CD4-positive, alpha-beta T cell (primary cell): ENCODE measurements around the gene TDO2. TPM values are rescaled to one million over a fixed set of nuclear protein-coding genes. Genes with fewer than 3 reads are reported as not detected.

ENCODE experiments used
- ATAC-seq: fragments of 200-7000 bp; cut with Tn5 transposase; one replicate; pipeline ENCODE4 v1.10.0; 2022; ENCODE audit warnings: mild to moderate bottlenecking; ENCODE audit not compliant: poor library complexity
- CTCF ChIA-PET: fragments of 350-600 bp; sonication (Branson Sonifier 250); formaldehyde crosslinking; loops from one replicate; lab custom pipeline; 2021; ENCODE audit warnings: antibody characterized with exemption, inconsistent platforms; lab: Charles Lee
- POLR2A ChIA-PET: fragments of 350-600 bp; sonication (Branson Sonifier 250); formaldehyde crosslinking; loops from one replicate; lab custom pipeline; 2021; ENCODE audit warnings: antibody characterized with exemption, inconsistent platforms; lab: Charles Lee
- DNase-seq, 14 experiments: peaks; one replicate each; pipeline ENCODE4 v3.0.0-alpha.2; 2013 to 2020; ENCODE audit warnings: mixed read lengths in 2 of 14
- H3K27ac ChIP-seq, 2 donors: one replicate each; pipeline versions ENCODE4 v1.5.1 to v1.7.0; 2013; ENCODE audit warnings: low read length in 2 of 2, low read depth in 1 of 2, mild to moderate bottlenecking in 1 of 2
- H3K27me3 ChIP-seq, 2 experiments: 1 replicate in 1 of 2; 2 replicates in 1 of 2; pipeline versions ENCODE4 v1.6.1 to v1.7.0; 2013; ENCODE audit warnings: low read length in 2 of 2, control low read depth in 1 of 2, mild to moderate bottlenecking in 1 of 2, moderate library complexity in 1 of 2; ENCODE audit not compliant: insufficient read depth in 2 of 2, control insufficient read depth in 1 of 2
- H3K36me3 ChIP-seq: one replicate; pipeline ENCODE4 v1.6.1; 2013; ENCODE audit warnings: low read length, control low read depth; ENCODE audit not compliant: insufficient read depth
- H3K4me1 ChIP-seq: one replicate; pipeline ENCODE4 v1.6.1; 2013; ENCODE audit warnings: low read length, control low read depth; ENCODE audit not compliant: insufficient read depth
- H3K4me3 ChIP-seq: one replicate; pipeline ENCODE4 v1.5.1; 2013; ENCODE audit warnings: mild to moderate bottlenecking, low read length, moderate library complexity
- H3K9me3 ChIP-seq, 2 experiments: 1 replicate in 1 of 2; 2 replicates in 1 of 2; pipeline versions ENCODE4 v1.6.1 to v1.7.0; 2013; ENCODE audit warnings: low read length in 2 of 2, mild to moderate bottlenecking in 2 of 2, control low read depth in 1 of 2, moderate library complexity in 1 of 2; ENCODE audit not compliant: control insufficient read depth in 1 of 2, insufficient read depth in 1 of 2
- H3K27ac Mint-ChIP-seq: one replicate; pipeline ENCODE4 v1.8.0; 2020; ENCODE audit warnings: mixed read lengths
- H3K27me3 Mint-ChIP-seq: one replicate; pipeline ENCODE4 v1.8.0; 2021; ENCODE audit warnings: mixed read lengths
- H3K36me3 Mint-ChIP-seq: one replicate; pipeline ENCODE4 v1.8.0; 2021; ENCODE audit warnings: low read depth, mixed read lengths
- H3K4me1 Mint-ChIP-seq: one replicate; pipeline ENCODE4 v1.8.0; 2021; ENCODE audit warnings: low read depth, mixed read lengths
- H3K4me3 Mint-ChIP-seq: one replicate; pipeline ENCODE4 v1.8.0; 2020; ENCODE audit warnings: mild to moderate bottlenecking, mixed read lengths
- H3K9me3 Mint-ChIP-seq: one replicate; pipeline ENCODE4 v1.8.0; 2020; ENCODE audit warnings: mixed read lengths
- intact Hi-C, 2 experiments: fragments of 100-400 bp; cut with DNase I in 1 of 2; cut with micrococcal nuclease in 1 of 2; formaldehyde crosslinking; loops; one replicate each; pipeline versions ENCODE4 v1.15.1 to v1.9.0; 2023 to 2025; cut with DNase I, micrococcal nuclease
- total RNA-seq, 174 experiments: library from RNA in 2 of 174; stranded (reverse) in 2 of 174; gene quantifications; one replicate each; pipeline ENCODE4 v1.2.3 and lab custom pipeline; 2021 to 2026
- TF ChIP-seq, protein P1 (sequence below): fragments of 200-600 bp; IDR thresholded peaks from one replicate; pipeline ENCODE4 v1.8.0; 2022; ENCODE audit warnings: antibody characterized with exemption, mild to moderate bottlenecking

Gene TDO2
- total RNA-seq, 2 experiments from 2014 or later, result not detected

DNA sequence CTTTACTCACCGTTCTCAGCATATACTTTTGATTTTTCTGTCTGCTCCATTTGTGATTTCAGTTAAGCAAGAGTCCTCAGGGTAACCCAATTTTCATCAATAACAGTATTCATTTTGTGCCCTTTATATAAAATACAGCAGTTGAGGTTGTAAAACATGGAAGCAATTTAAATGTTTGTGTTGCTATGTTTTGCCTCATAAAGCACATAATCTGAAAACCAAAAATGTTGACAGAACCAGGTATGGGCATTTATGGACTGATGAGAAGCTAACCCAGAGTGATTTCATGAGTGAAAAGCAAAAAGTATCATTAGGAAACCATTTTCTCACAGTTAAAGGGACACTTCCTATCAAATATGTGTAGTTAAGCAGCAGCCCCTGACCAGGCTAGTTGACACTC lies 37.3 kb upstream of the TDO2 start, which contains the start of gene ASIC5:
Gene ASIC5, minus strand, starts transcription at position 101 of the 400 bp plus-strand sequence. Its CDS starts 51 bp downstream, at position 50.
- POLR2A ChIA-PET, result no interaction called here
- Histone ChIP-seq H3K4me3 (no peak within 1 kb of the TSS), H3K9me3 (peaks cover 0 to 6% of the 10 kb centered on the region in 2 experiments), H3K36me3 (no peaks in the 10 kb centered on the region), H3K27ac (no peak within 1 kb of the TSS), H3K27me3 (no peaks in the 10 kb centered on the region), H3K4me1 (no peaks in the 10 kb centered on the region)
- Mint-ChIP-seq H3K36me3 (no peaks in the 10 kb centered on the region), H3K27ac (no peak within 1 kb of the TSS), H3K27me3 (peaks cover 7% of the 10 kb centered on the region), H3K4me1 (no peaks in the 10 kb centered on the region), H3K4me3 (no peak within 1 kb of the TSS), H3K9me3 (peaks cover 3% of the 10 kb centered on the region)
- intact Hi-C loops, result no loop called here
- CTCF ChIA-PET, result no interaction called here
- TF ChIP-seq, protein P1, sequence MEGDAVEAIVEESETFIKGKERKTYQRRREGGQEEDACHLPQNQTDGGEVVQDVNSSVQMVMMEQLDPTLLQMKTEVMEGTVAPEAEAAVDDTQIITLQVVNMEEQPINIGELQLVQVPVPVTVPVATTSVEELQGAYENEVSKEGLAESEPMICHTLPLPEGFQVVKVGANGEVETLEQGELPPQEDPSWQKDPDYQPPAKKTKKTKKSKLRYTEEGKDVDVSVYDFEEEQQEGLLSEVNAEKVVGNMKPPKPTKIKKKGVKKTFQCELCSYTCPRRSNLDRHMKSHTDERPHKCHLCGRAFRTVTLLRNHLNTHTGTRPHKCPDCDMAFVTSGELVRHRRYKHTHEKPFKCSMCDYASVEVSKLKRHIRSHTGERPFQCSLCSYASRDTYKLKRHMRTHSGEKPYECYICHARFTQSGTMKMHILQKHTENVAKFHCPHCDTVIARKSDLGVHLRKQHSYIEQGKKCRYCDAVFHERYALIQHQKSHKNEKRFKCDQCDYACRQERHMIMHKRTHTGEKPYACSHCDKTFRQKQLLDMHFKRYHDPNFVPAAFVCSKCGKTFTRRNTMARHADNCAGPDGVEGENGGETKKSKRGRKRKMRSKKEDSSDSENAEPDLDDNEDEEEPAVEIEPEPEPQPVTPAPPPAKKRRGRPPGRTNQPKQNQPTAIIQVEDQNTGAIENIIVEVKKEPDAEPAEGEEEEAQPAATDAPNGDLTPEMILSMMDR, result no peak
- DNase-seq (no peak), ATAC-seq (no peak)

DNA sequence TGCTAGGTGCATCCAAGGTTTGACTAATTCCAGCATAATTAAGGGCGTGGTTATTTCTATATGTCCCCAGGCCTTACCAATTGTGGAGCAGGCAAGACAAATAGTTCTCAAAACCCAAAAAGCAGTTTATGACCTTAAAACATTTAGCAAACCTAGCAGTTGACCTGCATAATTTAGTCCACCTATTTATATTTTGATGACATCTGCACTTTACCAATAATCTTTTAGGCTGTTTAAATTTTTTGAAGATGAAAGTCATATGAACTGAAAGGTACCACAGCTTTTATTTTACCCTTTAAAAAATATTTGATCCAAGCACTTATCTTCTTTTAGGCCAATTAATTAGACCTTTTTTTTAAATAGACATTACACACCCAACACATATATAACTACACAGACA lies 27.6 kb upstream of the TDO2 start:
- no peak overlapping the region for H3K27ac Mint-ChIP-seq
- no peaks in the 10 kb centered on the region for H3K4me1 Mint-ChIP-seq
- H3K9me3 Mint-ChIP-seq, result no peaks in the 10 kb centered on the region
- CTCF ChIA-PET, result no interaction called here
- DNase-seq, result no peak
- no peak overlapping the region for H3K4me3 Mint-ChIP-seq
- H3K36me3 Mint-ChIP-seq, result no peaks in the 10 kb centered on the region
- no peaks in the 10 kb centered on the region for H3K4me1 ChIP-seq
- ATAC-seq, result no peak
- POLR2A ChIA-PET, result no interaction called here
- H3K27me3 Mint-ChIP-seq, result no peaks in the 10 kb centered on the region
- intact Hi-C loops, result no loop called here
- TF ChIP-seq, protein P1, result no peak
- no peaks in the 10 kb centered on the region for H3K27me3 ChIP-seq
- H3K27ac ChIP-seq, result no peak overlapping the region
- H3K4me3 ChIP-seq, result no peak overlapping the region
- H3K36me3 ChIP-seq, result no peaks in the 10 kb centered on the region
- no peaks in the 10 kb centered on the region for H3K9me3 ChIP-seq

DNA sequence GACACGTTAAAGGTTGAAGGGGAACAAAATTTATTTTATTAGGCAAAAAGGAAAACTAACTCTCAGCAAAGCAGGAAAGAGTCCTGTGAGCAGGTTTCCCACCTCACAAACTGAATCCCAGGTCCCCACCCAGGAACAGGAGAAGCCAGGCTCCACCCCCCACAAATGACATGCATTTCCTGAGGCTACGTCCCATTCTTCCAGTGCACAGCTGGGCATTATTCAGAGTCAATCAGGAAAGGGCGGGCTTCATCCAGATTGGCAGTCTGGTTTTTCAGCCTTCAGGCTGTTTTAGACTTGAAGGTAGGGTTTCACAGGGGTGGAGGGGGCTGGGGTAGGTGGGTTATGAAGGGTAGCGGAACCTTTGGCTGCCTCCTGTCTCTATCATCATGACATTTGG lies 25.5 kb upstream of the TDO2 start:
- intact Hi-C loops, result no loop called here
- Mint-ChIP-seq H3K4me1 (no peaks in the 10 kb centered on the region), H3K27ac (no peak overlapping the region), H3K36me3 (no peaks in the 10 kb centered on the region), H3K27me3 (no peaks in the 10 kb centered on the region), H3K4me3 (no peak overlapping the region), H3K9me3 (no peaks in the 10 kb centered on the region)
- TF ChIP-seq, protein P1, result no peak
- POLR2A ChIA-PET, result no interaction called here
- H3K4me1 ChIP-seq, result no peaks in the 10 kb centered on the region
- H3K27me3 ChIP-seq, result no peaks in the 10 kb centered on the region
- CTCF ChIA-PET, result no interaction called here
- H3K9me3 ChIP-seq, result no peaks in the 10 kb centered on the region
- DNase-seq (no peak), ATAC-seq (no peak)
- H3K4me3 ChIP-seq, result no peak overlapping the region
- no peak overlapping the region for H3K27ac ChIP-seq
- H3K36me3 ChIP-seq, result no peaks in the 10 kb centered on the region
